Stimulated activated CD4-positive, alpha-beta T cell treated with anti-CD3 and anti-CD28 coated beads, Interleukin-12 subunit alpha, Interleukin-12 subunit beta, amount 100 ng/mL, for 24 hours (primary cell): Measurements from ENCODE around the gene DPY19L3.
"Not testable (repeated sequence)": the region's sequence is repeated elsewhere in the genome, so short reads cannot be mapped to it uniquely, and the experiment has no call there.

ENCODE experiments used
- DNase-seq, 2 experiments: peaks; one replicate each; pipeline ENCODE4 v3.0.0-alpha.2; 2020; ENCODE audit warnings: low read depth in 2 of 2

The DPY19L3 gene

DNA sequence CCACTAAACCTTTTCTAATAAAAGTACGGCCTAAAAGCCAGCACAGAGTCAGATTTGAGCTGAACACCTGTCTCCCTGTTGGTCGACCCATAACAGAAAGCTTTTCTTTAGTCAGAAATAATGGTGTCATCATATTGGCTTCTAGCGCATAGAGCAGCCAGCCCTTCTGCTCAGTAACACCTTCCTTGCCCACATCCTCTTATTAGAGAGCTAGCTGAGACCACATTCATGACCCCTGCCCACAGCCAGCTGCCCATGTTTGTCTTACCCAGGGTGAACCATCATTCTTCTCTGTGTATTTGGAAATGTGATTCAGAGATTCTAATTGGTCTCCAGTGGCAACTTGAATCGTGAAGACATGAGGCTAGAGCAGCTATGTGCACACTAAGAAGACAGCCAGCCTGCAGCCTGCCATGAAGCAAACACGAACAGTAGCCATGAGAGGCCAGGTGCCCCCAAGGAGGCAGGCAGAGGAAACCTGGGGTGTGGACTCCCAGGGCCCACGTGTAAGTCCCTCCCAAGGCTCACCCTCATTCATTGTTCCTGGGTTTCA lies 93.2 kb downstream of the DPY19L3 start:
- no peak for DNase-seq

DNA sequence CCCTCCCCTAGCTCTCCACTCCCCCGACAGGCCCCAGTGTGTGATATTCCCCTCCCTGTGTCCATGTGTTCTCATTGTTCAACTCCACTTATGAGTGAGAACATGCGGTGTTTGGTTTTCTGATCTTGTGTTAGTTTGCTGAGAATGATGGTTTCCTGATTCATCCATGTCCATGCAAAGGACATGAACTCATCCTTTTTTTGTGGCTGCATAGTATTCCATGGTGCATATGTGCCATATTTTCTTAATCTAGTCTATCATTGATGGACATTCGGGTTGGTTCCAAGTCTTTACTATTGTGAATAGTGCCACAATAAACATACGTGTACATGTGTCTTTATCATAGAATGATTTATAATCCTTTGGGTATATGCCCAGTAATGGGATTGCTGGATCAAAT lies 106.9 kb downstream of the DPY19L3 start:
- DNase-seq, result not testable (repeated sequence)

GRCh38 chr19:32519023-32519422 lies 113.5 kb downstream of the DPY19L3 start:
- no peak for DNase-seq

DNA sequence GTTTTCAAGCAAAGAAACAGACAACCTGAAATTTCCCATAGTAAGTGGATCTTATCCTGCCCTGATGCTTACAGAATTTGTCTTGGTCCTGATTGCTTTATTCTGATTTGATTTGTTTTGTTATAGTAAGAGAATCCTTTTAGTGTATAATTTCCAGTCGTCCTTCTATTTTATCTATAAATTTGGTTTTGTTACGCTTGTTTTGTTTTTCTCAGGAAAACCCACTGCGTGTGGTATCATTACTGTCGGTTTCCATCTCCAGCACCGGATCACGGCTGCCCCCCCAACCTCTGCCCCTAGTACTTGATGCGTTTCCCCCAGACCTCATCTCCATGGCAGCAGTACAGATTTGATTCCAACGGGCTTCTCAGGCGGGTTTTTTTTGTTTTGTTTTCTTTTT lies 117.4 kb downstream of the DPY19L3 start:
- no peak for DNase-seq

DNA sequence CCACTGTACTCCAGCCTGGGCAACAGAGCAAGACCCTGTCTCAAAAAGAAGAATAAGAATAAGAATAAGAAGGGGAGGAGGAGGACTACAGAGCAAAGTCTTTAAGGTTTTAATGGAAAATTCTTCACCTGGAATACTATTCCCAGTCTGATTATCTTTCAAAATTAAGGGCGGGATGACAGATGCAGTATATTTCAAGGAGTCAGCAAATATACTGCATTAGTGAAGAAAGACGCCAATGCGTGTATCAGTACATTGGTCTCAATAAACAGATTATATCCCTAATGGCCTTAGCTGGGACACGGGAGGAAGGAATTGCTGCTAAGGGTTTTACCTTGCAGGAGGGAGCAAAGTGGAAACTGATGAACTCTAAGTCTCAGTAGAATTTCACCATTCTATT lies 121.3 kb downstream of the DPY19L3 start:
- DNase-seq, result no peak

DNA sequence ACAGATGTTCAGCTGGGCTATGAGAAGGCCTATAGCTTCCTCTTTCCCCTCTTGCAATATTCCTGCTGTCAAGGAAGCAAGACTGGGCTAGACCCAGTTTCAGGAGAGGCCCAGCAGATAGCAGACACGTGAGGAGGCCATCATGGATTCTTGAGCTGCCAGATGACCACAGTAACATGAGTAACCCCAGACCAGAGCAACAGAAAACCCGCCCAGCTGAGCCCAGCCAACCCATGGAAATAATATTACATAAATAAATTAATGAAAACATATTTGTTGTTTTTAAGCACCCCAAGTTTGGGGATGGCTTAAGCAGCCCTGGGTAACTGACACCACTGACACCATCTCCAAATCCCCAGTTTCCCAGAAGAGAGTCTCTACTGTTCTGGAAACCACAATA lies 125.2 kb downstream of the DPY19L3 start:
- no peak for DNase-seq

DNA sequence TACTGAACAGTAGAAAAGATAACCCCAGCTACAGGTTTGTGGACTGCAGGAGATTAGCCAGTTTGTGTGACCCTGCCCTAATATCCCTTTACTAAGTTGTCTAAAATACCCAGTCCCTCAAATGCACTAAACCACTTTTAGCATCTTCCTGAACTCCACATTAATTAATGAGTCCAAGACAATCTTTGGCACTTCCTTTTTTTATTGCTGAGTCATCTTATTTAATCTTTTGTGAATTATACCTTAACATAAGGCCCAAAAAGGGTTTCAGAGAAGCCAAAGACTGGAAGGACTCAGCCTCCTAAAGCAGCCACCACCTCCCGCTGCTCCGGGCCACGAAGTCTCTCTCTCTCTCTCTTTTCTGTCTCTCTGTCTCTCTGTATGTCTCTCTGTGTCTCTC lies 126.7 kb downstream of the DPY19L3 start:
- DNase-seq, result no peak
